NCI-H1092 (cell line): ENCODE data around the gene TOR1B.

ENCODE experiments used
- DNase-seq: peaks from one replicate; lab custom pipeline; 2025; lab: John Stamatoyannopoulos, UW

The TOR1B gene

GRCh38 chr9:129845373-129845772 is 42.4 kb downstream of the TOR1B start:
- DNase-seq: no peak

- no peak for DNase-seq
Observed at GRCh38 chr9:129848712-129849441, 45.9 kb downstream of the TOR1B start.

- no peak for DNase-seq
Observed at GRCh38 chr9:129849901-129850300, 46.9 kb downstream of the TOR1B start.

- no peak for DNase-seq
Observed at GRCh38 chr9:129850821-129851550, 48.0 kb downstream of the TOR1B start.

- DNase-seq: no peak
Observed at GRCh38 chr9:129851821-129852220, 48.8 kb downstream of the TOR1B start.

- no peak for DNase-seq
Observed at GRCh38 chr9:129852579-129852978, 49.6 kb downstream of the TOR1B start.

- no peak for DNase-seq
Observed at GRCh38 chr9:129853614-129854013, 50.6 kb downstream of the TOR1B start.

GRCh38 chr9:129854588-129855110 is 51.7 kb downstream of the TOR1B start:
- DNase-seq: no peak

- DNase-seq: no peak
Observed at GRCh38 chr9:129857207-129857606, 54.2 kb downstream of the TOR1B start.

GRCh38 chr9:129858167-129858962 is 55.4 kb downstream of the TOR1B start:
- no peak for DNase-seq
